K562 (cell line): Measurements from ENCODE around the gene GRIA2.

Source experiments
- FOXK1 ChIP-seq: sonication (generic); formaldehyde crosslinking; IDR thresholded peaks from 2 replicates; pipeline ENCODE4 v1.8.0; 2022; ENCODE audit warnings: missing genetic modification reagents, mild to moderate bottlenecking, borderline replicate concordance
- RAD21 ChIP-seq, 2 experiments: fragments of 250-450 bp in 1 of 2; fragments of 450-650 bp in 1 of 2; sonication (Bioruptor Pico) in 1 of 2; formaldehyde crosslinking in 1 of 2; IDR thresholded peaks in 1 of 2; conservative IDR thresholded peaks in 1 of 2; 2 replicates each; pipeline versions ENCODE4 v1.4.0 to v1.8.0; 2020 to 2022; ENCODE audit warnings: mild to moderate bottlenecking in 2 of 2, moderate library complexity in 1 of 2
- WHSC1 ChIP-seq: IDR thresholded peaks from one replicate; pipeline ENCODE4 v1.6.1; 2012; ENCODE audit warnings: low read length, control low read depth, inconsistent platforms
- XRCC5 ChIP-seq: fragments of 200-400 bp; formaldehyde crosslinking; IDR thresholded peaks from 2 replicates; pipeline ENCODE4 v1.6.1; 2017; ENCODE audit warnings: low read depth, mild to moderate bottlenecking, low read length
- ZBTB7A ChIP-seq: IDR thresholded peaks from 2 replicates; pipeline ENCODE4 v1.6.1; 2011; ENCODE audit warnings: low read depth, mild to moderate bottlenecking, low read length, moderate library complexity, borderline replicate concordance; ENCODE audit not compliant: control insufficient read depth

- TF ChIP-seq ZBTB7A = no peak
- no peak for TF ChIP-seq FOXK1 (CRISPR knock-in tag)
- no peak for TF ChIP-seq XRCC5
- TF ChIP-seq RAD21 (CRISPR knock-in tag; conservative IDR thresholded peaks at IDR 0.05 in 1 of 2, IDR thresholded peaks at IDR 0.05 in 1 of 2) = no peak
- no peak for TF ChIP-seq WHSC1
Observed at GRCh38 chr4:157220371-157220881, at the start of gene GRIA2.
